ENCODE data around the gene RUNX3. TPM values are rescaled to one million over a fixed set of nuclear protein-coding genes. Genes with fewer than 3 reads are reported as not detected.

RUNX3 gene
- polyA plus RNA-seq, 1 donor (not counting 4 experiments of a cell fraction or from before 2014, with no cell fraction given), result not detected

DNA sequence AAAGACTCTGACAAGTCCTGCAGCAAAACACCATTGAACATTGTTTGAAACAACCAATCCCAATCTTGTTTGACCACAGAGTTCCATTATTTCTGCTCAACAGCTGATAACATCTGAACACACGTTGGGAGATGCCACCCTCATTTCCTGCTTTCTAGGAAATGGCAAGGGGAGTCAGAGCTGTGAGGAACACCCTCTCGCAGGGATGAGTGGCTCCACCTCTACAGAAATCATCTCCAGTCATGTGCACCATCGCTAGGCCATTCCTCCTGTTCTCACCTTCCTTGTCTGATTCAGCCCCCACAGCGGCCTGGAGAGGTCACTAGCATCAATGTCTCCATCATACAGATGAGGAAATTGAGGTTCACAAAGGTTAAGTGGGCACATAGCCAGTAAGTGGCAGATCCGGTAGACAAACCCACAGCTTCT is 22.4 kb upstream of the RUNX3 start:
- peak overlapping the region; percentile 28 for H3K4me2 ChIP-seq (ENCODE audit: control insufficient read depth, extremely low read depth, insufficient read depth, low read depth, low read length)
- H3K9me1 ChIP-seq (ENCODE audit: control insufficient read depth, extremely low read depth, insufficient read depth, low read length), result no peaks in the 10 kb centered on the region
- TF ChIP-seq, protein P1, sequence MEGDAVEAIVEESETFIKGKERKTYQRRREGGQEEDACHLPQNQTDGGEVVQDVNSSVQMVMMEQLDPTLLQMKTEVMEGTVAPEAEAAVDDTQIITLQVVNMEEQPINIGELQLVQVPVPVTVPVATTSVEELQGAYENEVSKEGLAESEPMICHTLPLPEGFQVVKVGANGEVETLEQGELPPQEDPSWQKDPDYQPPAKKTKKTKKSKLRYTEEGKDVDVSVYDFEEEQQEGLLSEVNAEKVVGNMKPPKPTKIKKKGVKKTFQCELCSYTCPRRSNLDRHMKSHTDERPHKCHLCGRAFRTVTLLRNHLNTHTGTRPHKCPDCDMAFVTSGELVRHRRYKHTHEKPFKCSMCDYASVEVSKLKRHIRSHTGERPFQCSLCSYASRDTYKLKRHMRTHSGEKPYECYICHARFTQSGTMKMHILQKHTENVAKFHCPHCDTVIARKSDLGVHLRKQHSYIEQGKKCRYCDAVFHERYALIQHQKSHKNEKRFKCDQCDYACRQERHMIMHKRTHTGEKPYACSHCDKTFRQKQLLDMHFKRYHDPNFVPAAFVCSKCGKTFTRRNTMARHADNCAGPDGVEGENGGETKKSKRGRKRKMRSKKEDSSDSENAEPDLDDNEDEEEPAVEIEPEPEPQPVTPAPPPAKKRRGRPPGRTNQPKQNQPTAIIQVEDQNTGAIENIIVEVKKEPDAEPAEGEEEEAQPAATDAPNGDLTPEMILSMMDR (optimal IDR thresholded peaks at IDR 0.05 in 1 of 3, IDR thresholded peaks at IDR 0.05 in 1 of 3, conservative IDR thresholded peaks at IDR 0.05 in 1 of 3; ENCODE audit: extremely low read depth in 1 of 3, insufficient read depth in 2 of 3, low read length in 3 of 3), result peak in 1 of 3 experiments; percentile 18
- TF ChIP-seq EZH2 (IDR thresholded peaks at IDR 0.05; ENCODE audit: low read length), result no peak
- no peak overlapping the region for H3K27ac ChIP-seq (ENCODE audit: control insufficient read depth, insufficient read depth, low read length)
- H3K9ac ChIP-seq (ENCODE audit: control insufficient read depth, extremely low read depth, insufficient read depth, low read length), result no peak overlapping the region
- no peak overlapping the region for H3K4me3 ChIP-seq (ENCODE audit: control insufficient read depth in 2 of 3, extremely low read depth in 1 of 3, insufficient read depth in 2 of 3, low read depth in 1 of 3, low read length in 3 of 3)
- no peaks in the 10 kb centered on the region for H4K20me1 ChIP-seq (ENCODE audit: control insufficient read depth, extremely low read depth, insufficient read depth, low read length)
- H3K79me2 ChIP-seq (ENCODE audit: control insufficient read depth, insufficient read depth, low read length), result no peaks in the 10 kb centered on the region
- dilution Hi-C loops (cut with MboI; ENCODE audit: extremely low pct_ligation_motif_present, low sequenced_read_pairs), result no loop called here
- H3K4me1 ChIP-seq (ENCODE audit: control insufficient read depth, extremely low read depth, insufficient read depth, low read length), result peaks cover 46% of the 10 kb centered on the region
- DNase-seq (ENCODE audit: low read depth, low spot score), result peak; percentile 40
- FAIRE-seq, result peak; percentile 91
- no peaks in the 10 kb centered on the region for H3K27me3 ChIP-seq (ENCODE audit: control insufficient read depth, extremely low read depth, insufficient read depth, low read length)
- H3K9me3 ChIP-seq (ENCODE audit: control insufficient read depth, low read depth, low read length), result no peaks in the 10 kb centered on the region
- H2AFZ ChIP-seq (ENCODE audit: control insufficient read depth, low read length), result no peak overlapping the region
- no peaks in the 10 kb centered on the region for H3K36me3 ChIP-seq (ENCODE audit: control insufficient read depth in 2 of 2, extremely low read depth in 1 of 2, insufficient read depth in 2 of 2, low read length in 2 of 2)

DNA sequence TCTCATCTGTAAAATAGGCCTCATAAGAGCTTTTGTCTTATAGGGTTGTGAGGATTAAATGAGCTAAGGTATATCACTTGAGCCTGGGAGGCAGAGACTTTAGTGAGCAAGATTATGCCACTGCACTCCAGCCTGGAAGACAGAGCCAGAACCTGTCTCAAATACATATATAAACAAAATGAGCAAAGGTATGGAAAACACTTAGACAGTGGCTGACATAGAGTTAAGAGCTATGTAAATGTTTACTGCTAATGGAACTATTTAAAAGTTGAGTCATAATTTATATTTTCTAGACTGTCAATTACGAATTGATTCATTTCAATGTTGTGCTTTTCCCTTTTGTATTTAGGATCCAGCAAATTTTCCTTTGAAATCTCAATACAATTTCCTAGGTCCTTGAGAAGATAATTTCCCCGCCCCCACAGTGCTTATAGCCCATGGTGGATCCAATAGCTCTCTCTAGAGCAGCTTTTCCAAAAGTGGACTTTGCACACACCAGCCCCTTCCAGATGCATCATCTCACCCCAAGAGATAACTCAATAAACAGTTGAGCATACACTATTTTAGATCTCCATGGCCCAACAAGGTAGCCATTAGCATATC is 21.8 kb upstream of the RUNX3 start:
- DNase-seq (ENCODE audit: low read depth, low spot score) (no peak), FAIRE-seq (no peak)
- H3K9me1 ChIP-seq (ENCODE audit: control insufficient read depth, extremely low read depth, insufficient read depth, low read length), result no peaks in the 10 kb centered on the region
- H3K79me2 ChIP-seq (ENCODE audit: control insufficient read depth, insufficient read depth, low read length), result no peaks in the 10 kb centered on the region
- no peak overlapping the region for H2AFZ ChIP-seq (ENCODE audit: control insufficient read depth, low read length)
- TF ChIP-seq, protein P1 (optimal IDR thresholded peaks at IDR 0.05 in 1 of 3, IDR thresholded peaks at IDR 0.05 in 1 of 3, conservative IDR thresholded peaks at IDR 0.05 in 1 of 3; ENCODE audit: extremely low read depth in 1 of 3, insufficient read depth in 2 of 3, low read length in 3 of 3), result no peak
- TF ChIP-seq EZH2 (IDR thresholded peaks at IDR 0.05; ENCODE audit: low read length), result no peak
- no peaks in the 10 kb centered on the region for H3K36me3 ChIP-seq (ENCODE audit: control insufficient read depth in 2 of 2, extremely low read depth in 1 of 2, insufficient read depth in 2 of 2, low read length in 2 of 2)
- H3K4me1 ChIP-seq (ENCODE audit: control insufficient read depth, extremely low read depth, insufficient read depth, low read length), result peaks cover 41% of the 10 kb centered on the region
- H3K27me3 ChIP-seq (ENCODE audit: control insufficient read depth, extremely low read depth, insufficient read depth, low read length), result no peaks in the 10 kb centered on the region
- dilution Hi-C loops (cut with MboI; ENCODE audit: extremely low pct_ligation_motif_present, low sequenced_read_pairs), result no loop called here
- H3K4me3 ChIP-seq (ENCODE audit: control insufficient read depth in 2 of 3, extremely low read depth in 1 of 3, insufficient read depth in 2 of 3, low read depth in 1 of 3, low read length in 3 of 3), result no peak overlapping the region
- no peaks in the 10 kb centered on the region for H3K9me3 ChIP-seq (ENCODE audit: control insufficient read depth, low read depth, low read length)
- no peak overlapping the region for H3K27ac ChIP-seq (ENCODE audit: control insufficient read depth, insufficient read depth, low read length)
- no peaks in the 10 kb centered on the region for H4K20me1 ChIP-seq (ENCODE audit: control insufficient read depth, extremely low read depth, insufficient read depth, low read length)
- peak overlapping the region; percentile 28 for H3K4me2 ChIP-seq (ENCODE audit: control insufficient read depth, extremely low read depth, insufficient read depth, low read depth, low read length)
- H3K9ac ChIP-seq (ENCODE audit: control insufficient read depth, extremely low read depth, insufficient read depth, low read length), result no peak overlapping the region

Data from keratinocyte (primary cell).